ENCODE data around the gene PEDS1. TPM values are rescaled to one million over a fixed set of nuclear protein-coding genes. Genes with fewer than 3 reads are reported as not detected.

Gene PEDS1
- total RNA-seq, 1 experiment from 2014 or later: 35.6 TPM

DNA sequence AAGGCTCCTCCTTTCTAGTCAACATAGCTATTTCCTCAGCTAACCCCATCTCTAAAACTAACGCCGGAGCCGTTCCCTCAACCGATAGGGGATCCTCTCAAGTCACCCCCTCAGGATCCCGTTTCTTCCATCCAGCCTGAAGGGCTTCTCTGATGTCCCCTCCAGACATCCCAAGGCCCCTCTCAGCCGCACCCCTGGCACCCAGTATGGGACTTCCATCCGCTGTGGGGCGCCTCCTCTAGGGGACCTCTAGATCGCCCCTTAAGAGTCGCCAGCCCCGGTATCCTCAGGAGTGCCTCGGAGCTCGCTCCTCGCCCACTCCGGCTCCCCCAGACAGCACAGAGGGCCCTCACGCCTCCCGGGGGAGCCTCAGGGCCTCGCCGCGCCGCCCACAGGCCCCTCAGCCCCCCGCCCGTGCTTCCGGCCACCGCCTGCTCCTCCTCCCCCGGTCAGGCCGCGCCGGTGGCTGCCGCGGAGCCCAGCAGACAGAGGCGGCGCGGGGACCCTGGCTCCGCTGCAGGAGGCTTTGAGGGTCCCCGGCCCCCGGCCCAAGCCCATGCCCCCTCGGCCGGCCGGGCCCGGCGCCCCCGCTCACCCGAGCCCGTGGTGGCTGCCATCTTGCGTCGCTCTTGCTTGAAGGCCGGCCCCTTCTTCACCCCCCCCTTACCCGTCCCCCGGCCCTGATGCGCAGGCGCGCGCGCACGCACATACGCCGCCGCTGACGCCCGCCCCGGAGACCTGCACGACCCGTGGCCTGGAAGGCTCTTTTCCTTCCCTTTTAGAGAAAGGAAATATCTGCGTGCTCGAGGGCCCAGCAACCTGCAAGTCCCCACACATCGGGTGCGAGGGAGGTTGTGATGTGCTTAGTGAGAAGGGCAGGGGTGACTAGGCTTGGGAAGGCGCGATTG is 40.8 kb downstream of the PEDS1 start, which contains the start of gene UBE2V1:
TSS of gene UBE2V1 (minus strand) at position 639 of the 908 bp plus-strand sequence. CDS start at position 617, 22 bp downstream.
- Mint-ChIP-seq H3K4me3 (peak within 1 kb of the TSS; percentile 98), H3K27ac (peak within 1 kb of the TSS; percentile 95), H3K4me1 (peaks cover 63% of the 10 kb centered on the region), H3K9me3 (no peaks in the 10 kb centered on the region), H3K27me3 (ENCODE audit: low read depth) (no peaks in the 10 kb centered on the region), H3K36me3 (no peaks in the 10 kb centered on the region)
- ChIA-PET POLR2A (interaction anchor here (1.4 kb wide), 1 partner anchor 59 kb away, joined by 4 read pairs; no protein-coding TSS in a partner anchor), CTCF (interaction anchor here (0.7 to 2.2 kb wide), 6 partner anchors 8 to 67 kb away, joined by 3 to 9 read pairs (median 5); no protein-coding TSS in a partner anchor)
- ATAC-seq: peak; percentile 78
- DNase-seq (ENCODE audit: low spot score): peak; percentile 81
- TF ChIP-seq ZBTB21 (CRISPR knock-in tag; IDR thresholded peaks at IDR 0.05; ENCODE audit: borderline replicate concordance) (0 out of 2 replicates have a peak, but pooled peaks have one; percentile 54), TP53 (CRISPR knock-in tag; IDR thresholded peaks at IDR 0.05) (peak; percentile 75; the same call in 1 of the 2 replicates), CREM (CRISPR knock-in tag; IDR thresholded peaks at IDR 0.05) (no peak), ESRRA (CRISPR knock-in tag; IDR thresholded peaks at IDR 0.05; ENCODE audit: borderline replicate concordance) (peak; percentile 83), ATF2 (CRISPR knock-in tag; IDR thresholded peaks at IDR 0.05; ENCODE audit: borderline replicate concordance, low read depth) (no peak), HMGXB4 (CRISPR knock-in tag; IDR thresholded peaks at IDR 0.05) (peak; percentile 80; the same call in 1 of the 2 replicates), MLX (CRISPR knock-in tag; IDR thresholded peaks at IDR 0.05) (no peak), SP1 (CRISPR knock-in tag; conservative IDR thresholded peaks at IDR 0.05) (no peak), MAX (CRISPR knock-in tag; IDR thresholded peaks at IDR 0.05) (peak; percentile 21; the same call in 1 of the 2 replicates), STAT6 (CRISPR knock-in tag; conservative IDR thresholded peaks at IDR 0.05; ENCODE audit: low read depth) (no peak), CTCF (IDR thresholded peaks at IDR 0.05) (no peak), CREB1 (CRISPR knock-in tag; IDR thresholded peaks at IDR 0.05) (0 out of 2 replicates have a peak, but pooled peaks have one; percentile 49), PRRX2 (CRISPR knock-in tag; IDR thresholded peaks at IDR 0.05) (no peak), ZNF396 (CRISPR knock-in tag; IDR thresholded peaks at IDR 0.05; ENCODE audit: borderline replicate concordance) (no peak), IRF2 (CRISPR knock-in tag; IDR thresholded peaks at IDR 0.05; ENCODE audit: borderline replicate concordance, low read depth) (no peak), ZBTB43 (CRISPR knock-in tag; IDR thresholded peaks at IDR 0.05) (no peak), ZNF671 (CRISPR knock-in tag; IDR thresholded peaks at IDR 0.05) (no peak), ZMAT4 (CRISPR knock-in tag; IDR thresholded peaks at IDR 0.05) (no peak), GABPB1 (CRISPR knock-in tag; IDR thresholded peaks at IDR 0.05) (peak; percentile 46), FOXP1 (CRISPR knock-in tag; IDR thresholded peaks at IDR 0.05; ENCODE audit: borderline replicate concordance) (peak; percentile 78; the same call in 1 of the 2 replicates)
- TF ChIP-seq, protein P1, sequence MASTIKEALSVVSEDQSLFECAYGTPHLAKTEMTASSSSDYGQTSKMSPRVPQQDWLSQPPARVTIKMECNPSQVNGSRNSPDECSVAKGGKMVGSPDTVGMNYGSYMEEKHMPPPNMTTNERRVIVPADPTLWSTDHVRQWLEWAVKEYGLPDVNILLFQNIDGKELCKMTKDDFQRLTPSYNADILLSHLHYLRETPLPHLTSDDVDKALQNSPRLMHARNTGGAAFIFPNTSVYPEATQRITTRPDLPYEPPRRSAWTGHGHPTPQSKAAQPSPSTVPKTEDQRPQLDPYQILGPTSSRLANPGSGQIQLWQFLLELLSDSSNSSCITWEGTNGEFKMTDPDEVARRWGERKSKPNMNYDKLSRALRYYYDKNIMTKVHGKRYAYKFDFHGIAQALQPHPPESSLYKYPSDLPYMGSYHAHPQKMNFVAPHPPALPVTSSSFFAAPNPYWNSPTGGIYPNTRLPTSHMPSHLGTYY (CRISPR knock-in tag; IDR thresholded peaks at IDR 0.05): no peak
- TF ChIP-seq, protein P2, sequence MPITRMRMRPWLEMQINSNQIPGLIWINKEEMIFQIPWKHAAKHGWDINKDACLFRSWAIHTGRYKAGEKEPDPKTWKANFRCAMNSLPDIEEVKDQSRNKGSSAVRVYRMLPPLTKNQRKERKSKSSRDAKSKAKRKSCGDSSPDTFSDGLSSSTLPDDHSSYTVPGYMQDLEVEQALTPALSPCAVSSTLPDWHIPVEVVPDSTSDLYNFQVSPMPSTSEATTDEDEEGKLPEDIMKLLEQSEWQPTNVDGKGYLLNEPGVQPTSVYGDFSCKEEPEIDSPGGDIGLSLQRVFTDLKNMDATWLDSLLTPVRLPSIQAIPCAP (CRISPR knock-in tag; IDR thresholded peaks at IDR 0.05): no peak
